HCT116 (cell line): ENCODE results near the gene TPGS1. TPM values are rescaled to one million over a fixed set of nuclear protein-coding genes. Genes with fewer than 3 reads are reported as not detected.

Experiments
- ATAC-seq: fragments of 200-7000 bp; cut with Tn5 transposase; 2 replicates; pipeline ENCODE4 v1.9.1; 2020; ENCODE audit warnings: mild to moderate bottlenecking, moderate library complexity
- BruUV-seq: library from RNA; stranded (reverse); fragments of 400-500 nt; replicated peaks from 2 replicates; lab custom pipeline; 2021; lab: Mats Ljungman, UMichigan
- CTCF ChIA-PET: fragments of 300-600 bp; sonication (Branson Sonifier 250); formaldehyde crosslinking; loops from one replicate; lab custom pipeline; 2021; ENCODE audit warnings: antibody characterized with exemption; lab: Charles Lee
- POLR2A ChIA-PET: fragments of 300-600, 350-600 bp; sonication (Branson Sonifier 250); formaldehyde crosslinking; loops from one replicate; lab custom pipeline; 2021; ENCODE audit warnings: antibody characterized with exemption; lab: Charles Lee
- RAD21 ChIA-PET, 2 experiments: fragments of 300-600 bp; sonication (Branson Sonifier 250); formaldehyde crosslinking; loops; one replicate each; lab custom pipeline; 2023; ENCODE audit warnings: low total read pairs in 2 of 2; ENCODE audit not compliant: uncharacterized antibody in 2 of 2, unreplicated experiment in 2 of 2, low non-redundant PET in 1 of 2; lab: Charles Lee
- DNase-seq: peaks from one replicate; pipeline ENCODE4 v3.0.0-alpha.2; 2010; ENCODE audit warnings: low read depth, low spot score
- H2AFZ ChIP-seq: fragments of 200-600 bp; shearing (Covaris generic), sonication (generic); 2 replicates; pipeline ENCODE4 v1.6.1; 2017; ENCODE audit warnings: low read depth, mixed run types, mixed read lengths, antibody characterized with exemption, low read length; ENCODE audit not compliant: poor library complexity, severe bottlenecking
- H3K27ac ChIP-seq: 2 replicates; pipeline ENCODE4 v1.5.1; 2012; ENCODE audit warnings: low read depth, low read length
- H3K27me3 ChIP-seq: fragments of 200-600 bp; sonication (generic); 2 replicates; pipeline ENCODE4 v1.6.1; 2016; ENCODE audit warnings: mixed run types, low read length, mixed read lengths; ENCODE audit not compliant: insufficient read depth
- H3K36me3 ChIP-seq, 2 experiments: fragments of 200-500 bp in 1 of 2; fragments of 200-600 bp in 1 of 2; sonication (Bioruptor generic) in 1 of 2; sonication (generic) in 1 of 2; 2 replicates each; pipeline versions ENCODE4 v1.5.1 to v1.6.1; 2014 to 2016; ENCODE audit warnings: low read length in 2 of 2, inconsistent platforms in 1 of 2, mixed read lengths in 1 of 2, mixed run types in 1 of 2; ENCODE audit not compliant: insufficient read depth in 2 of 2, control insufficient read depth in 1 of 2
- H3K4me1 ChIP-seq, 2 experiments: fragments of 200-600 bp in 1 of 2; sonication (generic) in 1 of 2; 2 replicates each; pipeline versions ENCODE4 v1.5.1 to v1.6.1; 2012 to 2017; ENCODE audit warnings: low read length in 2 of 2, inconsistent platforms in 1 of 2, mild to moderate bottlenecking in 1 of 2, mixed read lengths in 1 of 2, mixed run types in 1 of 2, moderate library complexity in 1 of 2; ENCODE audit not compliant: insufficient read depth in 2 of 2, control insufficient read depth in 1 of 2
- H3K4me2 ChIP-seq: fragments of 200-600 bp; sonication (generic); 2 replicates; pipeline ENCODE4 v1.6.1; 2017; ENCODE audit warnings: mixed run types, low read length, mixed read lengths
- H3K4me3 ChIP-seq, 2 experiments: fragments of 200-600 bp in 1 of 2; sonication (generic) in 1 of 2; replicated peaks in 1 of 2; 2 replicates each; pipeline ENCODE4 v1.5.1; 2011 to 2016; ENCODE audit warnings: low read length in 2 of 2, control low read depth in 1 of 2, low read depth in 1 of 2, mild to moderate bottlenecking in 1 of 2, mixed read lengths in 1 of 2, mixed run types in 1 of 2
- H3K79me2 ChIP-seq: fragments of 200-600 bp; sonication (generic); 2 replicates; pipeline ENCODE4 v1.6.1; 2017; ENCODE audit warnings: mild to moderate bottlenecking, mixed run types, low read length, moderate library complexity, mixed read lengths; ENCODE audit not compliant: insufficient read depth
- H3K9ac ChIP-seq: fragments of 200-600 bp; sonication (generic); 2 replicates; pipeline ENCODE4 v1.6.1; 2016; ENCODE audit warnings: low read length, mixed read lengths
- H3K9me2 ChIP-seq: fragments of 200-600 bp; sonication (generic), shearing (Covaris generic); 2 replicates; pipeline ENCODE4 v1.6.1; 2017; ENCODE audit warnings: mixed run types, mild to moderate bottlenecking, moderate library complexity; ENCODE audit not compliant: insufficient read depth
- H3K9me3 ChIP-seq, 2 experiments: fragments of 200-500 bp in 1 of 2; fragments of 200-600 bp in 1 of 2; sonication (Bioruptor generic) in 1 of 2; sonication (generic) in 1 of 2; 2 replicates each; pipeline ENCODE4 v1.6.1; 2014 to 2017; ENCODE audit warnings: low read length in 2 of 2, mixed read lengths in 2 of 2, inconsistent platforms in 1 of 2, low read depth in 1 of 2, mild to moderate bottlenecking in 1 of 2, mixed run types in 1 of 2, moderate library complexity in 1 of 2; ENCODE audit not compliant: control insufficient read depth in 1 of 2, insufficient read depth in 1 of 2
- H4K20me1 ChIP-seq: fragments of 200-600 bp; sonication (generic), shearing (Covaris generic); 2 replicates; pipeline ENCODE4 v1.6.1; 2017; ENCODE audit warnings: mixed run types, mild to moderate bottlenecking, moderate library complexity; ENCODE audit not compliant: insufficient read depth
- CEBPB ChIP-seq: IDR thresholded peaks from 2 replicates; pipeline ENCODE4 v1.6.1; 2012; ENCODE audit warnings: low read depth
- EGR1 ChIP-seq: IDR thresholded peaks from 2 replicates; pipeline ENCODE4 v1.6.1; 2012; ENCODE audit warnings: low read depth
- ELF1 ChIP-seq: IDR thresholded peaks from 2 replicates; pipeline ENCODE4 v1.6.1; 2012; ENCODE audit warnings: low read depth, borderline replicate concordance
- EZH2 ChIP-seq: fragments of 200-600 bp; sonication (generic); IDR thresholded peaks from 2 replicates; pipeline ENCODE4 v1.6.1; 2017; ENCODE audit warnings: antibody characterized with exemption, mixed run types
- EZH2phosphoT487 ChIP-seq: fragments of 200-600 bp; IDR thresholded peaks from 2 replicates; pipeline ENCODE4 v1.6.1; 2018; ENCODE audit warnings: antibody characterized with exemption, borderline replicate concordance
- JUND ChIP-seq: IDR thresholded peaks from 2 replicates; pipeline ENCODE4 v1.6.1; 2012
- POLR2A ChIP-seq: IDR thresholded peaks from 2 replicates; pipeline ENCODE4 v1.7.0; 2011; ENCODE audit warnings: borderline replicate concordance; ENCODE audit not compliant: insufficient read depth, insufficient read length; ENCODE audit errors: extremely low read depth
- RAD21 ChIP-seq: IDR thresholded peaks from 2 replicates; pipeline ENCODE4 v1.6.1; 2012; ENCODE audit warnings: low read depth, mild to moderate bottlenecking
- REST ChIP-seq: IDR thresholded peaks from 2 replicates; pipeline ENCODE4 v1.6.1; 2012; ENCODE audit warnings: low read depth
- SP1 ChIP-seq: IDR thresholded peaks from 2 replicates; pipeline ENCODE4 v1.6.1; 2012; ENCODE audit warnings: low read depth
- SRF ChIP-seq: IDR thresholded peaks from 2 replicates; pipeline ENCODE4 v1.6.1; 2012; ENCODE audit warnings: low read depth
- ZBTB33 ChIP-seq: IDR thresholded peaks from 2 replicates; pipeline ENCODE4 v1.6.1; 2011; ENCODE audit warnings: mild to moderate bottlenecking, low read length, moderate library complexity; ENCODE audit not compliant: insufficient replicate concordance; ENCODE audit errors: extremely low read depth
- ZFX ChIP-seq: fragments of 450-650 bp; IDR thresholded peaks from 2 replicates; pipeline ENCODE4 v1.6.1; 2017
- intact Hi-C: fragments of 100-400 bp; cut with micrococcal nuclease; formaldehyde crosslinking; loops from 2 replicates; pipeline ENCODE4 v1.10.0; 2022
- total RNA-seq: library from RNA; stranded (reverse); gene quantifications from one replicate; pipeline ENCODE4 v1.2.1, GENCODE V29; 2021; ENCODE audit not compliant: unreplicated experiment
- TF ChIP-seq, protein P1 (sequence below): IDR thresholded peaks from 2 replicates; pipeline ENCODE4 v1.6.1; 2012

Gene TPGS1
- total RNA-seq, 1 experiment from 2014 or later, result 19.1 TPM

DNA sequence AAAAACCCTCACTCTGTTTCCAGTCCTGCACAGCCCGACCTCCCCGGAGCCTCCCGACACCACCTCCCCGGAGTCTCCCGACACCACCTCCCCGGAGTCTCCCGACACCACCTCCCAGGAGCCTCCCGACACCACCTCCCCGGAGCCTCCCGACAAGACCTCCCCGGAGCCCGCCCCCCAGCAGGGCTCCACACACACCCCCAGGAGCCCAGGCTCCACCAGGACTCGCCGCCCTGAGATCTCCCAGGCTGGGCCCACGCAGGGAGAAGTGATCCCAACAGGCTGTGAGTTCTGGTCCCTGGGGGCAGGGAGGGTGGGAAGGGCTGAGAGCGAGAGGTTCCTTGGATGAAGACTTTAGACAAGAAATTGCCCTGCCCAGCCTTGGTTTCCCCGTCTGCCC, 5.7 kb upstream of the TPGS1 start:
- RAD21 ChIA-PET, result no interaction called here
- H3K27ac ChIP-seq, result no peak overlapping the region
- intact Hi-C loops, result loop anchor here (10.0 kb wide), 1 partner anchor 117 kb away; no protein-coding TSS in a partner anchor

More for the DNA sequence above, 5.7 kb upstream of the TPGS1 start:
- ATAC-seq (no peak), DNase-seq (no peak)
- no peaks in the 10 kb centered on the region for H4K20me1 ChIP-seq
- TF ChIP-seq SRF, result no peak
- no peak for TF ChIP-seq SP1
- TF ChIP-seq REST, result no peak
- TF ChIP-seq EGR1, result no peak
- TF ChIP-seq RAD21, result no peak
- no peak for TF ChIP-seq ZBTB33
- no peak for TF ChIP-seq EZH2
- TF ChIP-seq, protein P1, sequence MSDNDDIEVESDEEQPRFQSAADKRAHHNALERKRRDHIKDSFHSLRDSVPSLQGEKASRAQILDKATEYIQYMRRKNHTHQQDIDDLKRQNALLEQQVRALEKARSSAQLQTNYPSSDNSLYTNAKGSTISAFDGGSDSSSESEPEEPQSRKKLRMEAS, result no peak
- TF ChIP-seq POLR2A, result no peak
- TF ChIP-seq ZFX, result no peak
- TF ChIP-seq EZH2phosphoT487, result no peak
- no peak for TF ChIP-seq CEBPB
- TF ChIP-seq JUND, result no peak
- TF ChIP-seq ELF1, result no peak
- H3K9me3 ChIP-seq, result no peaks in the 10 kb centered on the region
- no peak overlapping the region for H2AFZ ChIP-seq
- H3K4me1 ChIP-seq, result peaks cover 4 to 5% of the 10 kb centered on the region in 2 experiments
- POLR2A ChIA-PET, result no interaction called here
- H3K9me2 ChIP-seq, result no peaks in the 10 kb centered on the region
- H3K9ac ChIP-seq, result no peak overlapping the region
- no peaks in the 10 kb centered on the region for H3K27me3 ChIP-seq
- CTCF ChIA-PET, result no interaction called here
- H3K36me3 ChIP-seq, result no peaks in the 10 kb centered on the region
- H3K4me2 ChIP-seq, result no peak overlapping the region
- BruUV-seq, result no TSS peak
- no peak overlapping the region for H3K4me3 ChIP-seq
- no peaks in the 10 kb centered on the region for H3K79me2 ChIP-seq
